ENCODE results near the gene CLEC9A.

DNA sequence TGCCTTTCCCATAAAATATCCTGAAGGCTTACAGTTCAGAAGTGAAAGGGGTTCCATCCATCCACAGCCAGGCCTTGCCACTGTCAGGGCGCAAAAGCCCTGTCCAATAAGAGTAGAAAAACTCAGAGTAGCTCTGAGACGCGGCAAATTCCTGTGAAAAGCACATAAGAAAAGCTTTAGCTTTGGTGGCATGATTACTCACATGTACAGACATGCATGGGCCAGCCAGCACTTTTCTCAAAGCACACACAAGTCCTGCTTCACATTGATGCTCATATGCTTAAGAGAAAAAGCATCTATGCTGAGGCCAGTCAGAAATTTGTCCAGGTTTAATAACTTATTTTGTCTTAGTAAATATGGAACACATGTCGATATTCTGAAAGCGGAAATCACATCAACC is 42.8 kb downstream of the CLEC9A start:
- TF ChIP-seq POLR2A (IDR thresholded peaks at IDR 0.05; ENCODE audit: extremely low read depth, insufficient read length) = no peak
- TF ChIP-seq, protein P1, sequence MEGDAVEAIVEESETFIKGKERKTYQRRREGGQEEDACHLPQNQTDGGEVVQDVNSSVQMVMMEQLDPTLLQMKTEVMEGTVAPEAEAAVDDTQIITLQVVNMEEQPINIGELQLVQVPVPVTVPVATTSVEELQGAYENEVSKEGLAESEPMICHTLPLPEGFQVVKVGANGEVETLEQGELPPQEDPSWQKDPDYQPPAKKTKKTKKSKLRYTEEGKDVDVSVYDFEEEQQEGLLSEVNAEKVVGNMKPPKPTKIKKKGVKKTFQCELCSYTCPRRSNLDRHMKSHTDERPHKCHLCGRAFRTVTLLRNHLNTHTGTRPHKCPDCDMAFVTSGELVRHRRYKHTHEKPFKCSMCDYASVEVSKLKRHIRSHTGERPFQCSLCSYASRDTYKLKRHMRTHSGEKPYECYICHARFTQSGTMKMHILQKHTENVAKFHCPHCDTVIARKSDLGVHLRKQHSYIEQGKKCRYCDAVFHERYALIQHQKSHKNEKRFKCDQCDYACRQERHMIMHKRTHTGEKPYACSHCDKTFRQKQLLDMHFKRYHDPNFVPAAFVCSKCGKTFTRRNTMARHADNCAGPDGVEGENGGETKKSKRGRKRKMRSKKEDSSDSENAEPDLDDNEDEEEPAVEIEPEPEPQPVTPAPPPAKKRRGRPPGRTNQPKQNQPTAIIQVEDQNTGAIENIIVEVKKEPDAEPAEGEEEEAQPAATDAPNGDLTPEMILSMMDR (IDR thresholded peaks at IDR 0.05; ENCODE audit: low read depth, low read length) = no peak
- TF ChIP-seq, protein P2, sequence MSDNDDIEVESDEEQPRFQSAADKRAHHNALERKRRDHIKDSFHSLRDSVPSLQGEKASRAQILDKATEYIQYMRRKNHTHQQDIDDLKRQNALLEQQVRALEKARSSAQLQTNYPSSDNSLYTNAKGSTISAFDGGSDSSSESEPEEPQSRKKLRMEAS (IDR thresholded peaks at IDR 0.05; ENCODE audit: low read depth, low read length) = no peak
